H9 (cell line): ENCODE results near the gene IL17REL. TPM values are rescaled to one million over a fixed set of nuclear protein-coding genes. Genes with fewer than 3 reads are reported as not detected.

Experiments used
- DNase-seq: peaks from one replicate; pipeline ENCODE4 v3.0.0-alpha.2; 2017
- H2AFZ ChIP-seq: one replicate; pipeline ENCODE4 v1.6.1; 2013; ENCODE audit warnings: mild to moderate bottlenecking, low read length, control low read depth, moderate library complexity
- H2AK5ac ChIP-seq: 2 replicates; pipeline ENCODE4 v1.6.1; 2013; ENCODE audit warnings: low read length, control low read depth, mixed read lengths; ENCODE audit not compliant: insufficient read length
- H2BK120ac ChIP-seq: one replicate; pipeline ENCODE4 v1.6.1; 2013; ENCODE audit warnings: low read depth, mild to moderate bottlenecking, low read length, control low read depth, inconsistent platforms; ENCODE audit not compliant: poor library complexity, severe bottlenecking
- H2BK12ac ChIP-seq: 2 replicates; pipeline ENCODE4 v1.6.1; 2013; ENCODE audit warnings: low read length, control low read depth, mixed read lengths, low read depth; ENCODE audit not compliant: insufficient read length
- H2BK15ac ChIP-seq: 2 replicates; pipeline ENCODE4 v1.6.1; 2013; ENCODE audit warnings: low read depth, low read length, control low read depth
- H2BK20ac ChIP-seq: one replicate; pipeline ENCODE4 v1.6.1; 2013; ENCODE audit warnings: low read depth, mild to moderate bottlenecking, low read length, control low read depth, inconsistent platforms; ENCODE audit not compliant: poor library complexity, severe bottlenecking
- H2BK5ac ChIP-seq: 2 replicates; pipeline ENCODE4 v1.6.1; 2013; ENCODE audit warnings: low read length, control low read depth, mixed read lengths; ENCODE audit not compliant: insufficient read length
- H3K14ac ChIP-seq: 2 replicates; pipeline ENCODE4 v1.6.1; 2013; ENCODE audit warnings: low read length, control low read depth; ENCODE audit not compliant: insufficient read depth
- H3K18ac ChIP-seq: 2 replicates; pipeline ENCODE4 v1.6.1; 2013; ENCODE audit warnings: low read depth, mild to moderate bottlenecking, mixed read lengths, low read length, control low read depth; ENCODE audit not compliant: insufficient read length
- H3K23ac ChIP-seq: 2 replicates; pipeline ENCODE4 v1.6.1; 2013; ENCODE audit warnings: low read length, control low read depth, mixed read lengths, low read depth; ENCODE audit not compliant: insufficient read length
- H3K23me2 ChIP-seq: 2 replicates; pipeline ENCODE4 v1.6.1; 2013; ENCODE audit warnings: low read depth, mild to moderate bottlenecking, mixed read lengths, low read length, control low read depth; ENCODE audit not compliant: insufficient read length, poor library complexity, severe bottlenecking
- H3K27ac ChIP-seq: 2 replicates; pipeline ENCODE4 v1.5.1; 2013; ENCODE audit warnings: low read length, control low read depth, mixed read lengths, low read depth; ENCODE audit not compliant: insufficient read length
- H3K27me3 ChIP-seq: 2 replicates; pipeline ENCODE4 v1.6.1; 2013; ENCODE audit warnings: low read length, control low read depth, inconsistent platforms; ENCODE audit not compliant: insufficient read depth
- H3K4ac ChIP-seq: 2 replicates; pipeline ENCODE4 v1.6.1; 2013; ENCODE audit warnings: low read depth, mild to moderate bottlenecking, control low read depth, inconsistent platforms, low read length, moderate library complexity
- H3K4me1 ChIP-seq: 2 replicates; pipeline ENCODE4 v1.6.1; 2013; ENCODE audit warnings: low read length, control low read depth, inconsistent platforms; ENCODE audit not compliant: insufficient read depth
- H3K4me2 ChIP-seq: 2 replicates; pipeline ENCODE4 v1.6.1; 2013; ENCODE audit warnings: low read length, control low read depth, mixed read lengths; ENCODE audit not compliant: insufficient read length, insufficient read depth
- H3K56ac ChIP-seq: 2 replicates; pipeline ENCODE4 v1.6.1; 2013; ENCODE audit warnings: low read depth, mild to moderate bottlenecking, mixed read lengths, low read length, control low read depth; ENCODE audit not compliant: insufficient read length
- H3K79me1 ChIP-seq: 2 replicates; pipeline ENCODE4 v1.6.1; 2013; ENCODE audit warnings: low read depth, mild to moderate bottlenecking, moderate library complexity, low read length, control low read depth, inconsistent platforms; ENCODE audit not compliant: insufficient read depth, poor library complexity, severe bottlenecking
- H3K79me2 ChIP-seq: 2 replicates; pipeline ENCODE4 v1.6.1; 2013; ENCODE audit warnings: low read length, control low read depth, inconsistent platforms; ENCODE audit not compliant: insufficient read depth
- H3K9ac ChIP-seq: 2 replicates; pipeline ENCODE4 v1.6.1; 2013; ENCODE audit warnings: low read length, control low read depth, mixed read lengths; ENCODE audit not compliant: insufficient read length; ENCODE audit errors: extremely low read depth
- H3K9me3 ChIP-seq: one replicate; pipeline ENCODE4 v1.6.1; 2013; ENCODE audit warnings: low read depth, low read length, inconsistent platforms; ENCODE audit not compliant: control insufficient read depth
- H3T11ph ChIP-seq: one replicate; pipeline ENCODE4 v1.6.1; 2013; ENCODE audit warnings: mild to moderate bottlenecking, low read length, control low read depth, inconsistent platforms
- H4K20me1 ChIP-seq: one replicate; pipeline ENCODE4 v1.6.1; 2013; ENCODE audit not compliant: control insufficient read depth, insufficient read length, insufficient read depth
- H4K5ac ChIP-seq: 2 replicates; pipeline ENCODE4 v1.6.1; 2013; ENCODE audit warnings: low read depth, mild to moderate bottlenecking, mixed read lengths, low read length, control low read depth; ENCODE audit not compliant: insufficient read length
- H4K8ac ChIP-seq: replicated peaks from 2 replicates; pipeline ENCODE4 v1.6.1; 2013; ENCODE audit warnings: low read length, control low read depth, mixed read lengths, low read depth; ENCODE audit not compliant: insufficient read length
- H4K91ac ChIP-seq: 2 replicates; pipeline ENCODE4 v1.6.1; 2013; ENCODE audit warnings: low read depth, mild to moderate bottlenecking, moderate library complexity, mixed read lengths, low read length, control low read depth; ENCODE audit not compliant: insufficient read length
- H3K27ac Mint-ChIP-seq, 3 experiments: 2 replicates in 2 of 3; 3 replicates in 1 of 3; pipeline ENCODE4 v1.8.0; 2020 to 2021; ENCODE audit warnings: mixed read lengths in 3 of 3, mild to moderate bottlenecking in 1 of 3, moderate library complexity in 1 of 3
- H3K27me3 Mint-ChIP-seq: 2 replicates; pipeline ENCODE4 v1.8.0; 2021; ENCODE audit warnings: low read depth, mild to moderate bottlenecking, moderate library complexity, mixed read lengths
- H3K36me3 Mint-ChIP-seq, 3 experiments: 2 replicates in 2 of 3; 3 replicates in 1 of 3; pipeline ENCODE4 v1.8.0; 2020 to 2021; ENCODE audit warnings: low read depth in 3 of 3, mixed read lengths in 3 of 3; ENCODE audit not compliant: insufficient read depth in 1 of 3
- H3K4me1 Mint-ChIP-seq, 2 experiments: 2 replicates each; pipeline ENCODE4 v1.8.0; 2020; ENCODE audit warnings: mixed read lengths in 2 of 2
- H3K4me3 Mint-ChIP-seq, 2 experiments: 2 replicates in 1 of 2; 3 replicates in 1 of 2; pipeline ENCODE4 v1.8.0; 2020 to 2021; ENCODE audit warnings: mild to moderate bottlenecking in 2 of 2, mixed read lengths in 2 of 2, moderate library complexity in 1 of 2
- H3K9me3 Mint-ChIP-seq, 2 experiments: 2 replicates in 1 of 2; 3 replicates in 1 of 2; pipeline ENCODE4 v1.8.0; 2020; ENCODE audit warnings: mild to moderate bottlenecking in 2 of 2, mixed read lengths in 2 of 2, moderate library complexity in 1 of 2
- WGBS: extraction: QIAGEN DNeasy Blood & Tissue Kit; methylation state at CpG from one replicate; pipeline ENCODE4 v1.1.7; 2013; ENCODE audit warnings: missing lambda C conversion rate, low lambda C conversion rate, mixed read lengths; ENCODE audit not compliant: insufficient read length; ENCODE audit errors: extremely low coverage; 5-methylcytosine and 5-hydroxymethylcytosine counted together
- total RNA-seq: library from RNA; stranded (reverse); gene quantifications from 2 replicates; pipeline ENCODE4 v1.2.1, GENCODE V29; 2021
- TF ChIP-seq, protein P1 (sequence below): fragments of 200-600 bp; sonication (generic); conservative IDR thresholded peaks from 3 replicates; pipeline ENCODE4 v1.8.0; 2021; ENCODE audit warnings: antibody characterized with exemption, mild to moderate bottlenecking

IL17REL gene
- total RNA-seq, 1 experiment from 2014 or later, result 0.20 TPM

DNA sequence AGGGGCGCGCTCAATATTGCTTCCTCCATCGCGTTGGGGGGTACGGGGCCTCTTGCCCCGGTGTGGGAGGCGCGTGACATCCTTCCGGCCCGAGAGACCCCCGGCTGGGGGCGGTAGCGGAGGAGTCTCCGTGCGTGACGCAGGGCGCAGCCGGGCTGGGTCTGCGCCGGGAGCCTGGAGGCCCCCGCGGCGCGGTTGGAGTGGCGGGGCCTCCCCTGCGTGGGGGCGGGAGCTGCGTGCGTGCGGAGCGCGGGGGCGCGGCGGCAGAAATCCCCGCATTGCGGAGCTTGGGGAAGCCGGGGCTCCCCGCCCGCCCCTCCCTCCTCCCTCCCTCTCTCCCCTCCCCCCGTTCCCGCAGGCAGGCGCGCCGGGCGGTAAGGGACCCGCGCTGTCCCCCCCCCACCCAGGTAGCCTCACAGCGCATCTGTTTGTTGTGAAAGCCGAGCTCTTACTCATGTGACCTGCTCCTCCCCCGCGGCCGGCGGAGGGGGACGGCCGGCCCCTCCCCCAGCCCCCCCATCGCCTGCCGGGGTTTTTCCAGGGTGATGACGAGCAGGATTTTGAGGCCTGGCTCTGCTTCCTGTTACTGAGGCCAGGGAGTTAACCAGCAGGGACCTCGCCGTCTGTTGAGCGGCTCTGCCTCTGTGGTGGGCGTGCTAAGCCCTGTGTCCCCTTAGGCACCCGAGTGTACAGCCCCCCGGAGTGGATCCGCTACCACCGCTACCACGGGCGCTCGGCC, 50.4 kb downstream of the IL17REL start:
- H3K4me1 Mint-ChIP-seq, result peaks cover 2 to 10% of the 10 kb centered on the region in 2 experiments; a peak in 2 of 4 replicates
- no peak overlapping the region for H3K27ac ChIP-seq
- no peak overlapping the region for H3T11ph ChIP-seq
- no peak overlapping the region for H2AK5ac ChIP-seq
- H3K9ac ChIP-seq, result no peak overlapping the region
- no peaks in the 10 kb centered on the region for H3K9me3 ChIP-seq
- H3K14ac ChIP-seq, result peak overlapping the region; percentile 76
- no peaks in the 10 kb centered on the region for H3K23me2 ChIP-seq
- WGBS, result no CpG with 5 or more reads among the region's 70 CpGs
- H2BK20ac ChIP-seq, result no peak overlapping the region
- no peak overlapping the region for H4K91ac ChIP-seq
- peak overlapping the region; percentile 54 for H3K4me2 ChIP-seq
- H3K56ac ChIP-seq, result no peak overlapping the region
- no peaks in the 10 kb centered on the region for H3K9me3 Mint-ChIP-seq
- no peak overlapping the region for H4K8ac ChIP-seq
- H3K79me1 ChIP-seq, result peaks cover 6% of the 10 kb centered on the region
- no peak overlapping the region for H3K23ac ChIP-seq
- peak; percentile 92 for DNase-seq
- no peak overlapping the region for H4K5ac ChIP-seq
- H2BK120ac ChIP-seq, result no peak overlapping the region
- peak overlapping the region; percentile 83 for H3K18ac ChIP-seq
- H2AFZ ChIP-seq, result no peak overlapping the region
- H3K4me3 Mint-ChIP-seq, result peak overlapping the region; percentile 84 to 88
- H3K27me3 ChIP-seq, result no peaks in the 10 kb centered on the region
- H3K27ac Mint-ChIP-seq, result peak overlapping the region in 2 of 3 experiments; percentile 70 to 91; a peak in 2 of 7 replicates
- H3K4me1 ChIP-seq, result no peaks in the 10 kb centered on the region
- H3K36me3 Mint-ChIP-seq, result peaks cover 8 to 17% (median 14%) of the 10 kb centered on the region in 3 experiments; a peak in 5 of 7 replicates
- H3K27me3 Mint-ChIP-seq, result peaks cover 4% of the 10 kb centered on the region
- H2BK5ac ChIP-seq, result no peak overlapping the region
- H2BK15ac ChIP-seq, result no peak overlapping the region
- TF ChIP-seq, protein P1, sequence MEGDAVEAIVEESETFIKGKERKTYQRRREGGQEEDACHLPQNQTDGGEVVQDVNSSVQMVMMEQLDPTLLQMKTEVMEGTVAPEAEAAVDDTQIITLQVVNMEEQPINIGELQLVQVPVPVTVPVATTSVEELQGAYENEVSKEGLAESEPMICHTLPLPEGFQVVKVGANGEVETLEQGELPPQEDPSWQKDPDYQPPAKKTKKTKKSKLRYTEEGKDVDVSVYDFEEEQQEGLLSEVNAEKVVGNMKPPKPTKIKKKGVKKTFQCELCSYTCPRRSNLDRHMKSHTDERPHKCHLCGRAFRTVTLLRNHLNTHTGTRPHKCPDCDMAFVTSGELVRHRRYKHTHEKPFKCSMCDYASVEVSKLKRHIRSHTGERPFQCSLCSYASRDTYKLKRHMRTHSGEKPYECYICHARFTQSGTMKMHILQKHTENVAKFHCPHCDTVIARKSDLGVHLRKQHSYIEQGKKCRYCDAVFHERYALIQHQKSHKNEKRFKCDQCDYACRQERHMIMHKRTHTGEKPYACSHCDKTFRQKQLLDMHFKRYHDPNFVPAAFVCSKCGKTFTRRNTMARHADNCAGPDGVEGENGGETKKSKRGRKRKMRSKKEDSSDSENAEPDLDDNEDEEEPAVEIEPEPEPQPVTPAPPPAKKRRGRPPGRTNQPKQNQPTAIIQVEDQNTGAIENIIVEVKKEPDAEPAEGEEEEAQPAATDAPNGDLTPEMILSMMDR, result no peak
- no peak overlapping the region for H3K4ac ChIP-seq
- no peak overlapping the region for H2BK12ac ChIP-seq
- H3K79me2 ChIP-seq, result peaks cover 3% of the 10 kb centered on the region; the same call in 1 of the 2 replicates
- H4K20me1 ChIP-seq, result no peaks in the 10 kb centered on the region
